HepG2 (cell line): Measurements from ENCODE around the gene C11orf58. TPM values are rescaled to one million over a fixed set of nuclear protein-coding genes. Genes with fewer than 3 reads are reported as not detected.

ENCODE experiments used
- ATAC-seq: fragments of 200-7000 bp; cut with Tn5 transposase; 3 replicates; pipeline ENCODE4 v1.9.1; 2020; ENCODE audit warnings: mild to moderate bottlenecking, moderate library complexity
- BruUV-seq: library from RNA; stranded (reverse); fragments of 400-500 nt; replicated peaks from 2 replicates; lab custom pipeline; 2021; lab: Mats Ljungman, UMichigan
- CTCF ChIA-PET: fragments of 300-600 bp; formaldehyde crosslinking; extraction: SDS; loops from one replicate; lab custom pipeline; 2021; ENCODE audit warnings: low total read pairs, inconsistent platforms, low intra/inter-chr PET ratio; lab: Yijun Ruan, JAX
- POLR2A ChIA-PET: fragments of 350-600 bp; sonication (Branson Sonifier 250); formaldehyde crosslinking; loops from one replicate; lab custom pipeline; 2020; ENCODE audit warnings: antibody characterized with exemption, inconsistent platforms; lab: Yijun Ruan, JAX
- DNase-seq: peaks from one replicate; pipeline ENCODE4 v3.0.0-alpha.2; 2015; ENCODE audit warnings: low spot score
- FAIRE-seq: peaks from 3 replicates; lab custom pipeline; 2011; peaks lifted over from hg19 to GRCh38; lab: Jason Lieb, UNC
- H2AFZ ChIP-seq: one replicate; pipeline ENCODE4 v1.6.1; 2011; ENCODE audit warnings: low read length, inconsistent platforms
- H3K27ac ChIP-seq: fragments of 300-600 bp; 3 replicates; pipeline ENCODE4 v1.8.0; 2011; ENCODE audit warnings: mixed run types, mild to moderate bottlenecking, mixed read lengths, low read length, inconsistent platforms; ENCODE audit not compliant: insufficient read depth; ENCODE audit errors: extremely low read length
- H3K27me3 ChIP-seq, 2 experiments: fragments of 200-600 bp in 1 of 2; 2 replicates in 1 of 2; 3 replicates in 1 of 2; pipeline versions ENCODE4 v1.6.0 to v1.8.0; 2011; ENCODE audit warnings: low read length in 2 of 2, mild to moderate bottlenecking in 2 of 2, moderate library complexity in 2 of 2, inconsistent platforms in 1 of 2; ENCODE audit not compliant: insufficient read depth in 2 of 2, control insufficient read depth in 1 of 2
- H3K36me3 ChIP-seq, 2 experiments: fragments of 200-600 bp in 1 of 2; replicated peaks in 1 of 2; 2 replicates in 1 of 2; 3 replicates in 1 of 2; pipeline versions ENCODE4 v1.5.1 to v1.8.0; 2011; ENCODE audit warnings: low read length in 2 of 2, inconsistent platforms in 1 of 2; ENCODE audit not compliant: insufficient read depth in 2 of 2, control insufficient read depth in 1 of 2
- H3K4me1 ChIP-seq: 2 replicates; pipeline ENCODE4 v1.5.1; 2012; ENCODE audit warnings: low read length, inconsistent platforms; ENCODE audit not compliant: insufficient read depth
- H3K4me2 ChIP-seq: 2 replicates; pipeline ENCODE4 v1.6.0; 2011; ENCODE audit warnings: low read depth, low read length, inconsistent platforms
- H3K4me3 ChIP-seq, 3 experiments: fragments of 200-600 bp in 1 of 3; sonication (generic), shearing (Covaris generic) in 1 of 3; replicated peaks in 1 of 3; 2 replicates each; pipeline ENCODE4 v1.5.1; 2011 to 2016; ENCODE audit warnings: low read length in 3 of 3, inconsistent platforms in 2 of 3, low read depth in 2 of 3, mild to moderate bottlenecking in 2 of 3, control low read depth in 1 of 3, mixed read lengths in 1 of 3; ENCODE audit not compliant: insufficient read depth in 1 of 3
- H3K79me2 ChIP-seq: one replicate; pipeline ENCODE4 v1.6.1; 2011; ENCODE audit warnings: low read length, inconsistent platforms; ENCODE audit not compliant: insufficient read depth
- H3K9ac ChIP-seq: 2 replicates; pipeline ENCODE4 v1.6.0; 2011; ENCODE audit warnings: mild to moderate bottlenecking, low read depth, low read length, inconsistent platforms; ENCODE audit not compliant: insufficient read depth
- H3K9me3 ChIP-seq: 2 replicates; pipeline ENCODE4 v1.5.1; 2012; ENCODE audit warnings: mild to moderate bottlenecking, low read length
- H4K20me1 ChIP-seq: 2 replicates; pipeline ENCODE4 v1.6.0; 2011; ENCODE audit warnings: inconsistent platforms, mild to moderate bottlenecking, low read length, moderate library complexity; ENCODE audit not compliant: insufficient read depth
- ATRX ChIP-seq: sonication (generic); formaldehyde crosslinking; IDR thresholded peaks from 2 replicates; pipeline ENCODE4 v1.4.0; 2020; ENCODE audit warnings: missing genetic modification reagents, borderline replicate concordance
- ISX ChIP-seq: sonication (generic); formaldehyde crosslinking; conservative IDR thresholded peaks from 2 replicates; pipeline ENCODE4 v1.5.0; 2020; ENCODE audit warnings: missing genetic modification reagents
- LBX2 ChIP-seq: sonication (generic); formaldehyde crosslinking; IDR thresholded peaks from 2 replicates; pipeline ENCODE4 v1.5.0; 2020; ENCODE audit warnings: missing genetic modification reagents, mild to moderate bottlenecking, borderline replicate concordance
- NCOA5 ChIP-seq: sonication (generic); formaldehyde crosslinking; IDR thresholded peaks from 2 replicates; pipeline ENCODE4 v1.4.0; 2020; ENCODE audit warnings: missing genetic modification reagents
- PHF5A ChIP-seq: IDR thresholded peaks from one replicate; pipeline ENCODE4 v1.6.1; 2018; ENCODE audit warnings: low read depth, missing genetic modification reagents; ENCODE audit not compliant: unreplicated experiment
- POLR2AphosphoS2 ChIP-seq: IDR thresholded peaks from 2 replicates; pipeline ENCODE4 v1.6.1; 2011; ENCODE audit warnings: low read depth, low read length, improper control_type of control experiment
- TCF7L2 ChIP-seq: IDR thresholded peaks from 2 replicates; pipeline ENCODE4 v1.6.1; 2011; ENCODE audit warnings: mild to moderate bottlenecking, low read depth, low read length, moderate library complexity
- ZNF331 ChIP-seq: sonication (generic); formaldehyde crosslinking; IDR thresholded peaks from 2 replicates; pipeline ENCODE4 v1.4.0; 2020; ENCODE audit warnings: missing genetic modification reagents
- ZNF441 ChIP-seq: sonication (generic); formaldehyde crosslinking; IDR thresholded peaks from 2 replicates; pipeline ENCODE4 v1.7.0; 2021; ENCODE audit warnings: missing genetic modification reagents, borderline replicate concordance
- ZNF572 ChIP-seq: sonication (generic); formaldehyde crosslinking; IDR thresholded peaks from 2 replicates; pipeline ENCODE4 v1.5.1; 2020; ENCODE audit warnings: mild to moderate bottlenecking, missing genetic modification reagents
- ZNF709 ChIP-seq: sonication (generic); formaldehyde crosslinking; IDR thresholded peaks from 2 replicates; pipeline ENCODE4 v1.5.0; 2020; ENCODE audit warnings: mild to moderate bottlenecking, missing genetic modification reagents
- WGBS: methylation state at CpG from one replicate; pipeline ENCODE4 v1.1.6; 2017; ENCODE audit warnings: low lambda C conversion rate; 5-methylcytosine and 5-hydroxymethylcytosine counted together
- in situ Hi-C: cut with HindIII; loops from 2 replicates; pipeline ENCODE4 v1.10.0; 2017; ENCODE audit warnings: low pct_unique_long_range_greater_than_20kb; ENCODE audit not compliant: extremely low pct_ligation_motif_present
- intact Hi-C: fragments of 100-400 bp; cut with micrococcal nuclease; formaldehyde crosslinking; loops from one replicate; pipeline ENCODE4 v1.10.0; 2022; ENCODE audit not compliant: unreplicated experiment
- polyA plus RNA-seq, 8 experiments: library from polyadenylated mRNA; depleted of rRNA in 3 of 8; stranded (reverse) in 7 of 8; unstranded in 1 of 8; fragments of >200 nt; fragmentation: Illumina TruSeq in 4 of 8; extraction: Trizol in 4 of 8; gene quantifications; 2 replicates each; pipeline versions ENCODE4 v1.2.1 to v1.2.3, GENCODE V29; 2011 to 2016; ENCODE audit warnings: low read depth in 4 of 8, missing spikeins in 1 of 8, mixed read lengths in 1 of 8; ENCODE audit not compliant: insufficient read depth in 1 of 8
- total RNA-seq, 5 experiments: library from RNA; depleted of rRNA; stranded (reverse); fragments of >200 nt; fragmentation: Illumina TruSeq; extraction: Trizol; gene quantifications; 2 replicates each; pipeline ENCODE4 v1.2.3, GENCODE V29; 2016; ENCODE audit warnings: low read depth in 1 of 5
- TF ChIP-seq, protein P1 (sequence below): sonication (generic); formaldehyde crosslinking; IDR thresholded peaks from 2 replicates; pipeline ENCODE4 v1.9.0; 2021; ENCODE audit warnings: mild to moderate bottlenecking, missing genetic modification reagents

C11orf58 gene
- total and polyA plus RNA-seq, 2 of the 13 experiments (the other 11 are each of a cell fraction or from before 2014, with no cell fraction given), result 83.8 to 167 TPM

GRCh38 chr11:16764888-16765287, 26.4 kb downstream of the C11orf58 start:
- Histone ChIP-seq H3K27ac (no peak overlapping the region), H4K20me1 (no peaks in the 10 kb centered on the region), H3K4me2 (no peak overlapping the region), H3K36me3 (no peaks in the 10 kb centered on the region), H3K4me1 (peaks cover 14% of the 10 kb centered on the region), H3K79me2 (no peaks in the 10 kb centered on the region), H3K27me3 (no peaks in the 10 kb centered on the region), H2AFZ (no peak overlapping the region), H3K4me3 (no peak overlapping the region), H3K9me3 (no peaks in the 10 kb centered on the region), H3K9ac (no peak overlapping the region)
- intact Hi-C loops, result no loop called here
- in situ Hi-C loops, result no loop called here
- ATAC-seq, result no peak
- BruUV-seq, result no TSS peak
- 96% methylated on average over 8 of the region's 8 CpGs for WGBS
- no peak for TF ChIP-seq PHF5A (CRISPR knock-in tag)
- TF ChIP-seq NCOA5 (CRISPR knock-in tag), result no peak
- TF ChIP-seq ZNF709 (CRISPR knock-in tag), result no peak
- TF ChIP-seq ATRX, result no peak
- no peak for TF ChIP-seq ISX (CRISPR knock-in tag)
- FAIRE-seq, result no peak
- ChIA-PET POLR2A (no interaction called here), CTCF (no interaction called here)
- no peak for DNase-seq

DNA sequence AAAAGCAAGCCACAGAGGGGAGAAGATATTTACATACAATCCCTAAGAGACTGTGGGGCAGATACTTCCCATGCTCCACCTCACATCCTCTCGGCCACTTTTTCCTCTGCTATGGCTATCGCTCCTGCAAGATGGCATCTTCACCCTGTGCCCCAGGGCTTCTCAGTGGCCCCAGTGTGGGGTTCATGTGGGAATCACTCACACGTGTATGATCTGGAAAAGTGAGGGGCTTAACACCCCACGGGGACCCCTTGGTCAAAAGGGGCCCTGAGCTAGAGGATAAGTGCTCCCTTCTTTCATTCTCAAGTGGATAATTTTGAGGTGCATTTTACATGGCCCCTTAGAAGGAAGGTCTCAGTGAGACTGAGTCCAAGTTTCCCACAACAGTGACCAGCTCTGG, 28.7 kb downstream of the C11orf58 start:
- Histone ChIP-seq H3K79me2 (no peaks in the 10 kb centered on the region), H3K36me3 (no peaks in the 10 kb centered on the region), H3K9me3 (no peaks in the 10 kb centered on the region), H3K9ac (no peak overlapping the region), H3K4me3 (no peak overlapping the region), H3K27me3 (no peaks in the 10 kb centered on the region), H3K4me2 (no peak overlapping the region), H2AFZ (no peak overlapping the region), H4K20me1 (no peaks in the 10 kb centered on the region), H3K4me1 (peaks cover 14% of the 10 kb centered on the region), H3K27ac (no peak overlapping the region)
- no peak for ATAC-seq
- POLR2A ChIA-PET, result no interaction called here
- CTCF ChIA-PET, result no interaction called here
- TF ChIP-seq ZNF331 (no peak), LBX2 (CRISPR knock-in tag) (no peak), ZNF441 (CRISPR knock-in tag) (no peak), ZNF572 (CRISPR knock-in tag) (no peak), TCF7L2 (no peak), POLR2AphosphoS2 (no peak)
- TF ChIP-seq, protein P1, sequence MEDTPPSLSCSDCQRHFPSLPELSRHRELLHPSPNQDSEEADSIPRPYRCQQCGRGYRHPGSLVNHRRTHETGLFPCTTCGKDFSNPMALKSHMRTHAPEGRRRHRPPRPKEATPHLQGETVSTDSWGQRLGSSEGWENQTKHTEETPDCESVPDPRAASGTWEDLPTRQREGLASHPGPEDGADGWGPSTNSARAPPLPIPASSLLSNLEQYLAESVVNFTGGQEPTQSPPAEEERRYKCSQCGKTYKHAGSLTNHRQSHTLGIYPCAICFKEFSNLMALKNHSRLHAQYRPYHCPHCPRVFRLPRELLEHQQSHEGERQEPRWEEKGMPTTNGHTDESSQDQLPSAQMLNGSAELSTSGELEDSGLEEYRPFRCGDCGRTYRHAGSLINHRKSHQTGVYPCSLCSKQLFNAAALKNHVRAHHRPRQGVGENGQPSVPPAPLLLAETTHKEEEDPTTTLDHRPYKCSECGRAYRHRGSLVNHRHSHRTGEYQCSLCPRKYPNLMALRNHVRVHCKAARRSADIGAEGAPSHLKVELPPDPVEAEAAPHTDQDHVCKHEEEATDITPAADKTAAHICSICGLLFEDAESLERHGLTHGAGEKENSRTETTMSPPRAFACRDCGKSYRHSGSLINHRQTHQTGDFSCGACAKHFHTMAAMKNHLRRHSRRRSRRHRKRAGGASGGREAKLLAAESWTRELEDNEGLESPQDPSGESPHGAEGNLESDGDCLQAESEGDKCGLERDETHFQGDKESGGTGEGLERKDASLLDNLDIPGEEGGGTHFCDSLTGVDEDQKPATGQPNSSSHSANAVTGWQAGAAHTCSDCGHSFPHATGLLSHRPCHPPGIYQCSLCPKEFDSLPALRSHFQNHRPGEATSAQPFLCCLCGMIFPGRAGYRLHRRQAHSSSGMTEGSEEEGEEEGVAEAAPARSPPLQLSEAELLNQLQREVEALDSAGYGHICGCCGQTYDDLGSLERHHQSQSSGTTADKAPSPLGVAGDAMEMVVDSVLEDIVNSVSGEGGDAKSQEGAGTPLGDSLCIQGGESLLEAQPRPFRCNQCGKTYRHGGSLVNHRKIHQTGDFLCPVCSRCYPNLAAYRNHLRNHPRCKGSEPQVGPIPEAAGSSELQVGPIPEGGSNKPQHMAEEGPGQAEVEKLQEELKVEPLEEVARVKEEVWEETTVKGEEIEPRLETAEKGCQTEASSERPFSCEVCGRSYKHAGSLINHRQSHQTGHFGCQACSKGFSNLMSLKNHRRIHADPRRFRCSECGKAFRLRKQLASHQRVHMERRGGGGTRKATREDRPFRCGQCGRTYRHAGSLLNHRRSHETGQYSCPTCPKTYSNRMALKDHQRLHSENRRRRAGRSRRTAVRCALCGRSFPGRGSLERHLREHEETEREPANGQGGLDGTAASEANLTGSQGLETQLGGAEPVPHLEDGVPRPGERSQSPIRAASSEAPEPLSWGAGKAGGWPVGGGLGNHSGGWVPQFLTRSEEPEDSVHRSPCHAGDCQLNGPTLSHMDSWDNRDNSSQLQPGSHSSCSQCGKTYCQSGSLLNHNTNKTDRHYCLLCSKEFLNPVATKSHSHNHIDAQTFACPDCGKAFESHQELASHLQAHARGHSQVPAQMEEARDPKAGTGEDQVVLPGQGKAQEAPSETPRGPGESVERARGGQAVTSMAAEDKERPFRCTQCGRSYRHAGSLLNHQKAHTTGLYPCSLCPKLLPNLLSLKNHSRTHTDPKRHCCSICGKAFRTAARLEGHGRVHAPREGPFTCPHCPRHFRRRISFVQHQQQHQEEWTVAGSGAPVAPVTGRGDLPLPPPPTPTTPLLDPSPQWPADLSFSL, result no peak
- no peak for DNase-seq
- in situ Hi-C loops (no loop called here), intact Hi-C loops (no loop called here)
- no peak for FAIRE-seq
- BruUV-seq, result no TSS peak
- 84% methylated on average over 4 of the region's 4 CpGs for WGBS
